Body of pancreas (tissue), 4 donors: ENCODE measurements around the gene TRAPPC2L.

Experiments used
- POLR2A ChIP-seq, 3 donors: fragments of 450-650 bp; IDR thresholded peaks; one replicate each; pipeline ENCODE4 v1.6.1; 2016; ENCODE audit warnings: antibody characterized with exemption in 3 of 3, mild to moderate bottlenecking in 2 of 3
- TF ChIP-seq, protein P1 (sequence below), 7 experiments: fragments of 450-650 bp in 4 of 7; fragments of 200-600 bp in 3 of 7; sonication (generic) in 3 of 7; IDR thresholded peaks; one replicate each; pipeline ENCODE4 v1.5.1; 2016 to 2019; ENCODE audit warnings: antibody characterized with exemption in 7 of 7

DNA sequence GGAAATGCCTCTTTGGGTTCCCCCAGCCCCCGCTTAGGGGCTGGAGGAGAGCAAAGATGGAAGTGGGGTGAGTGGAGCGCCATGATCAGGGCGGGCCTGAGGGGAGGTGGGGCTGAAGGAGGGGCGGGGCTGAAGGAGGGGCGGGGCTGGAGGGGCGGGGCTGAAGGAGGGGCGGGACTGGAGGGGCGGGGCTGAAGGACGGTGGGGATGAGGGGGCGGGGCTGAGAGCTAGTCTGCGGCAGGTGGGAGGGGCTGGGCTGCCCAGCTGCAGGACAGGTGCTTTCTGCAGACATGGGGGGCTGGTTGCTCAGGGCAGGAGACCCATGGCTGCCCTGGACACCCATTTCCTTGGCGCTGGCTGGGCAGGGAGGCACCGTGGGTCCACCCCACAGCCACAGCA lies 48.6 kb downstream of the TRAPPC2L start:
- TF ChIP-seq, protein P1, sequence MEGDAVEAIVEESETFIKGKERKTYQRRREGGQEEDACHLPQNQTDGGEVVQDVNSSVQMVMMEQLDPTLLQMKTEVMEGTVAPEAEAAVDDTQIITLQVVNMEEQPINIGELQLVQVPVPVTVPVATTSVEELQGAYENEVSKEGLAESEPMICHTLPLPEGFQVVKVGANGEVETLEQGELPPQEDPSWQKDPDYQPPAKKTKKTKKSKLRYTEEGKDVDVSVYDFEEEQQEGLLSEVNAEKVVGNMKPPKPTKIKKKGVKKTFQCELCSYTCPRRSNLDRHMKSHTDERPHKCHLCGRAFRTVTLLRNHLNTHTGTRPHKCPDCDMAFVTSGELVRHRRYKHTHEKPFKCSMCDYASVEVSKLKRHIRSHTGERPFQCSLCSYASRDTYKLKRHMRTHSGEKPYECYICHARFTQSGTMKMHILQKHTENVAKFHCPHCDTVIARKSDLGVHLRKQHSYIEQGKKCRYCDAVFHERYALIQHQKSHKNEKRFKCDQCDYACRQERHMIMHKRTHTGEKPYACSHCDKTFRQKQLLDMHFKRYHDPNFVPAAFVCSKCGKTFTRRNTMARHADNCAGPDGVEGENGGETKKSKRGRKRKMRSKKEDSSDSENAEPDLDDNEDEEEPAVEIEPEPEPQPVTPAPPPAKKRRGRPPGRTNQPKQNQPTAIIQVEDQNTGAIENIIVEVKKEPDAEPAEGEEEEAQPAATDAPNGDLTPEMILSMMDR (IDR thresholded peaks at IDR 0.05) = no peak
- TF ChIP-seq POLR2A (IDR thresholded peaks at IDR 0.05) = no peak
